Myocyte (in vitro differentiated cells): ENCODE results near the gene SARS2. TPM values are rescaled to one million over a fixed set of nuclear protein-coding genes. Genes with fewer than 3 reads are reported as not detected.
"Not testable (repeated sequence)": the region's sequence is repeated elsewhere in the genome, so short reads cannot be mapped to it uniquely, and the experiment has no call there.

Source experiments
- DNase-seq: peaks from one replicate; pipeline ENCODE4 v3.0.0-alpha.2; 2012; ENCODE audit warnings: low read depth
- total RNA-seq: library from RNA; depleted of rRNA; stranded (reverse); fragments of >200 nt; gene quantifications from 2 replicates; pipeline ENCODE4 v1.2.3, GENCODE V29; 2014

SARS2 gene
- total RNA-seq, 1 donor from 2014 or later, result 34.6 TPM

GRCh38 chr19:38898788-38899446, 31.6 kb downstream of the SARS2 start:
- no peak for DNase-seq

GRCh38 chr19:38894968-38895367, 35.6 kb downstream of the SARS2 start:
- DNase-seq, result no peak

GRCh38 chr19:38893341-38893771, 37.2 kb downstream of the SARS2 start:
- DNase-seq, result no peak

GRCh38 chr19:38892841-38893240, 37.7 kb downstream of the SARS2 start:
- no peak for DNase-seq

GRCh38 chr19:38891771-38892170, 38.8 kb downstream of the SARS2 start:
- peak; percentile 96 for DNase-seq

- peak; percentile 97 for DNase-seq
Measured at GRCh38 chr19:38890686-38891085, 39.9 kb downstream of the SARS2 start.

GRCh38 chr19:38889803-38890202, 40.8 kb downstream of the SARS2 start:
- DNase-seq, result no peak

GRCh38 chr19:38888876-38889275, 41.7 kb downstream of the SARS2 start:
- no peak for DNase-seq

GRCh38 chr19:38884691-38885090, 45.9 kb downstream of the SARS2 start:
- not testable (repeated sequence) for DNase-seq

GRCh38 chr19:38883286-38883685, 47.3 kb downstream of the SARS2 start:
- no peak for DNase-seq

- DNase-seq, result no peak
Measured at GRCh38 chr19:38880882-38881609, 49.5 kb downstream of the SARS2 start.

GRCh38 chr19:38880076-38880881, 50.3 kb downstream of the SARS2 start:
- no peak for DNase-seq

GRCh38 chr19:38879400-38879751, 51.2 kb downstream of the SARS2 start:
- no peak for DNase-seq

GRCh38 chr19:38878575-38879399, 51.8 kb downstream of the SARS2 start:
- peak; percentile 80 for DNase-seq

GRCh38 chr19:38877781-38878574, 52.6 kb downstream of the SARS2 start, which contains the start of gene RINL:
Gene RINL (minus strand): TSS chr19:38878275. CDS start chr19:38876742, 1,533 bp downstream.
- peak; percentile 86 for DNase-seq

GRCh38 chr19:38875656-38876395, 54.7 kb downstream of the SARS2 start:
- peak; percentile 66 for DNase-seq

GRCh38 chr19:38873400-38873799, 57.2 kb downstream of the SARS2 start:
- peak; percentile 66 for DNase-seq

GRCh38 chr19:38870612-38871011, 60.0 kb downstream of the SARS2 start:
- no peak for DNase-seq

GRCh38 chr19:38869836-38870607, 60.5 kb downstream of the SARS2 start:
- no peak for DNase-seq
